SK-N-SH treated with all-trans-retinoic acid at 6 μM for 48 hours (cell line): ENCODE measurements around the gene PIGM.

Experiments
- ATAC-seq: fragments of 200-7000 bp; cut with Tn5 transposase; 3 replicates; pipeline ENCODE4 v1.9.1; 2020; ENCODE audit warnings: mild to moderate bottlenecking, moderate library complexity
- ARNTL ChIP-seq: fragments of 450-650 bp; formaldehyde crosslinking; IDR thresholded peaks from 2 replicates; pipeline ENCODE4 v1.5.0; 2020; ENCODE audit warnings: low read depth, mild to moderate bottlenecking, moderate library complexity, borderline replicate concordance
- BACH2 ChIP-seq: fragments of 250-450 bp; sonication (Bioruptor Pico); IDR thresholded peaks from 2 replicates; pipeline ENCODE4 v1.9.0; 2021; ENCODE audit warnings: mild to moderate bottlenecking, borderline replicate concordance
- CSDC2 ChIP-seq: fragments of 250-450 bp; sonication (Bioruptor Pico); IDR thresholded peaks from 2 replicates; pipeline ENCODE4 v1.5.0; 2020; ENCODE audit warnings: mild to moderate bottlenecking, moderate library complexity
- CSRNP3 ChIP-seq: fragments of 250-450 bp; sonication (Bioruptor Pico); IDR thresholded peaks from 2 replicates; pipeline ENCODE4 v1.5.1; 2021; ENCODE audit warnings: mild to moderate bottlenecking, moderate library complexity
- GLIS3 ChIP-seq: fragments of 250-450 bp; sonication (Bioruptor Pico); IDR thresholded peaks from 2 replicates; pipeline ENCODE4 v1.5.0; 2020; ENCODE audit warnings: mild to moderate bottlenecking, moderate library complexity
- ISL1 ChIP-seq: fragments of 250-450 bp; sonication (Bioruptor Pico); IDR thresholded peaks from 2 replicates; pipeline ENCODE4 v2.1.2; 2022; ENCODE audit warnings: mild to moderate bottlenecking, moderate library complexity
- OSR1 ChIP-seq: fragments of 250-450 bp; sonication (Bioruptor Pico); IDR thresholded peaks from 2 replicates; pipeline ENCODE4 v1.8.0; 2022; ENCODE audit warnings: moderate library complexity, mild to moderate bottlenecking, inconsistent platforms
- PATZ1 ChIP-seq: fragments of 250-450 bp; sonication (Bioruptor Pico); IDR thresholded peaks from 2 replicates; pipeline ENCODE4 v1.8.0; 2020; ENCODE audit warnings: mild to moderate bottlenecking, moderate library complexity, borderline replicate concordance
- POU6F1 ChIP-seq: fragments of 250-450 bp; sonication (Bioruptor Pico); IDR thresholded peaks from 2 replicates; pipeline ENCODE4 v1.8.0; 2021; ENCODE audit warnings: low read depth, mild to moderate bottlenecking, moderate library complexity, borderline replicate concordance
- PPARA ChIP-seq: fragments of 250-450 bp; sonication (Bioruptor Pico); IDR thresholded peaks from 2 replicates; pipeline ENCODE4 v1.5.0; 2020; ENCODE audit warnings: mild to moderate bottlenecking, borderline replicate concordance
- RARB ChIP-seq: fragments of 250-450 bp; sonication (Bioruptor Pico); IDR thresholded peaks from 2 replicates; pipeline ENCODE4 v1.8.0; 2021; ENCODE audit warnings: mild to moderate bottlenecking, moderate library complexity
- SNAI2 ChIP-seq: fragments of 250-450 bp; sonication (Bioruptor Pico); IDR thresholded peaks from 2 replicates; pipeline ENCODE4 v1.5.0; 2020; ENCODE audit warnings: mild to moderate bottlenecking, moderate library complexity
- TCF4 ChIP-seq: fragments of 250-450 bp; sonication (Bioruptor Pico); IDR thresholded peaks from 2 replicates; pipeline ENCODE4 v1.8.0; 2021; ENCODE audit warnings: mild to moderate bottlenecking, moderate library complexity, borderline replicate concordance
- TOX ChIP-seq: fragments of 250-450 bp; sonication (Bioruptor Pico); IDR thresholded peaks from 2 replicates; pipeline ENCODE4 v1.8.0; 2021; ENCODE audit warnings: mild to moderate bottlenecking, moderate library complexity, borderline replicate concordance
- ZC3H10 ChIP-seq: fragments of 250-450 bp; sonication (Bioruptor Pico); IDR thresholded peaks from 2 replicates; pipeline ENCODE4 v1.5.1; 2021; ENCODE audit warnings: mild to moderate bottlenecking, moderate library complexity
- ZFP30 ChIP-seq: fragments of 450-650 bp; formaldehyde crosslinking; IDR thresholded peaks from 2 replicates; pipeline ENCODE4 v1.5.0; 2022; ENCODE audit warnings: mild to moderate bottlenecking, moderate library complexity
- ZNF565 ChIP-seq: fragments of 450-650 bp; formaldehyde crosslinking; conservative IDR thresholded peaks from 2 replicates; pipeline ENCODE4 v1.5.0; 2020; ENCODE audit warnings: low read depth, mild to moderate bottlenecking, moderate library complexity
- ZNF70 ChIP-seq: fragments of 450-650 bp; formaldehyde crosslinking; IDR thresholded peaks from 2 replicates; pipeline ENCODE4 v1.5.0; 2020; ENCODE audit warnings: mild to moderate bottlenecking, moderate library complexity
- ZNF8 ChIP-seq: fragments of 450-650 bp; formaldehyde crosslinking; IDR thresholded peaks from 2 replicates; pipeline ENCODE4 v1.5.0; 2020; ENCODE audit warnings: mild to moderate bottlenecking, moderate library complexity
- TF ChIP-seq, protein P1 (sequence below): fragments of 250-450 bp; sonication (Bioruptor Pico); IDR thresholded peaks from 2 replicates; pipeline ENCODE4 v1.5.1; 2020; ENCODE audit warnings: low read depth, mild to moderate bottlenecking, moderate library complexity
- TF ChIP-seq, protein P2 (sequence below): fragments of 250-450 bp; sonication (Bioruptor Pico); IDR thresholded peaks from 2 replicates; pipeline ENCODE4 v1.5.0; 2020; ENCODE audit warnings: mild to moderate bottlenecking, moderate library complexity

PIGM gene

DNA sequence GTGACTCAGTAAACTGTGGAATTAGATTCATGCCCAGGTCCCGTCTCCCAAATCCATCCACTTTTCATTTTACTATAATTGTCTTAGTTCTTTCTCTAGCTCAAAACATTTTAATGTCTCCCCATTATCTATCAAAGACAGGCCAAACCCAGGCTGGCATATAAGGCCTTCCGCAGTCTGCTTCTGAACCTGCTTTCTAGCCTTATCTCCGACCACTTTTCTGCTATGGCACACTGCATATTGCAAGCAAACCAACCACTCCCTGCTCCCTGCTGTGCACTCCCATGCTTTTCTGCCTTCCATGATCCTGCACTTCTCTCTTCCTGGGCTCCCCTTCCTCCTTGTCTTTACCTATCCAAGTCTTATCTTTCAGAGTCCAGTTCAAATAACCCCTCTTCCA is 17.3 kb upstream of the PIGM start:
- no peak for ATAC-seq
- TF ChIP-seq, protein P1, sequence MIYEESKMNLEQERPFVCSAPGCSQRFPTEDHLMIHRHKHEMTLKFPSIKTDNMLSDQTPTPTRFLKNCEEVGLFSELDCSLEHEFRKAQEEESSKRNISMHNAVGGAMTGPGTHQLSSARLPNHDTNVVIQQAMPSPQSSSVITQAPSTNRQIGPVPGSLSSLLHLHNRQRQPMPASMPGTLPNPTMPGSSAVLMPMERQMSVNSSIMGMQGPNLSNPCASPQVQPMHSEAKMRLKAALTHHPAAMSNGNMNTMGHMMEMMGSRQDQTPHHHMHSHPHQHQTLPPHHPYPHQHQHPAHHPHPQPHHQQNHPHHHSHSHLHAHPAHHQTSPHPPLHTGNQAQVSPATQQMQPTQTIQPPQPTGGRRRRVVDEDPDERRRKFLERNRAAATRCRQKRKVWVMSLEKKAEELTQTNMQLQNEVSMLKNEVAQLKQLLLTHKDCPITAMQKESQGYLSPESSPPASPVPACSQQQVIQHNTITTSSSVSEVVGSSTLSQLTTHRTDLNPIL (CRISPR knock-in tag): no peak
- TF ChIP-seq GLIS3 (CRISPR knock-in tag): no peak

- ATAC-seq: no peak
- TF ChIP-seq PPARA (CRISPR knock-in tag) (no peak), ZC3H10 (CRISPR knock-in tag) (no peak), OSR1 (CRISPR knock-in tag) (no peak), CSDC2 (no peak), RARB (CRISPR knock-in tag) (no peak), ZNF565 (CRISPR knock-in tag) (no peak), TCF4 (no peak), ARNTL (no peak), GLIS3 (CRISPR knock-in tag) (no peak), BACH2 (CRISPR knock-in tag) (no peak), ZNF70 (CRISPR knock-in tag) (no peak), PATZ1 (CRISPR knock-in tag) (no peak), ZNF8 (no peak), ZFP30 (CRISPR knock-in tag) (no peak)
- TF ChIP-seq, protein P1 (CRISPR knock-in tag): no peak
These were observed 16.5 kb upstream of the PIGM start for GRCh38 chr1:160048335-160048734.

- no peak for ATAC-seq
- TF ChIP-seq OSR1 (CRISPR knock-in tag) (no peak), CSRNP3 (CRISPR knock-in tag) (no peak), ISL1 (no peak), TCF4 (no peak), ZFP30 (CRISPR knock-in tag) (no peak), ZC3H10 (CRISPR knock-in tag) (no peak), CSDC2 (no peak), ZNF8 (no peak), TOX (CRISPR knock-in tag) (no peak), PATZ1 (CRISPR knock-in tag) (no peak), POU6F1 (CRISPR knock-in tag) (no peak), RARB (CRISPR knock-in tag) (no peak), ARNTL (no peak), BACH2 (CRISPR knock-in tag) (no peak), SNAI2 (CRISPR knock-in tag) (no peak), PPARA (CRISPR knock-in tag) (no peak)
- TF ChIP-seq, protein P2, sequence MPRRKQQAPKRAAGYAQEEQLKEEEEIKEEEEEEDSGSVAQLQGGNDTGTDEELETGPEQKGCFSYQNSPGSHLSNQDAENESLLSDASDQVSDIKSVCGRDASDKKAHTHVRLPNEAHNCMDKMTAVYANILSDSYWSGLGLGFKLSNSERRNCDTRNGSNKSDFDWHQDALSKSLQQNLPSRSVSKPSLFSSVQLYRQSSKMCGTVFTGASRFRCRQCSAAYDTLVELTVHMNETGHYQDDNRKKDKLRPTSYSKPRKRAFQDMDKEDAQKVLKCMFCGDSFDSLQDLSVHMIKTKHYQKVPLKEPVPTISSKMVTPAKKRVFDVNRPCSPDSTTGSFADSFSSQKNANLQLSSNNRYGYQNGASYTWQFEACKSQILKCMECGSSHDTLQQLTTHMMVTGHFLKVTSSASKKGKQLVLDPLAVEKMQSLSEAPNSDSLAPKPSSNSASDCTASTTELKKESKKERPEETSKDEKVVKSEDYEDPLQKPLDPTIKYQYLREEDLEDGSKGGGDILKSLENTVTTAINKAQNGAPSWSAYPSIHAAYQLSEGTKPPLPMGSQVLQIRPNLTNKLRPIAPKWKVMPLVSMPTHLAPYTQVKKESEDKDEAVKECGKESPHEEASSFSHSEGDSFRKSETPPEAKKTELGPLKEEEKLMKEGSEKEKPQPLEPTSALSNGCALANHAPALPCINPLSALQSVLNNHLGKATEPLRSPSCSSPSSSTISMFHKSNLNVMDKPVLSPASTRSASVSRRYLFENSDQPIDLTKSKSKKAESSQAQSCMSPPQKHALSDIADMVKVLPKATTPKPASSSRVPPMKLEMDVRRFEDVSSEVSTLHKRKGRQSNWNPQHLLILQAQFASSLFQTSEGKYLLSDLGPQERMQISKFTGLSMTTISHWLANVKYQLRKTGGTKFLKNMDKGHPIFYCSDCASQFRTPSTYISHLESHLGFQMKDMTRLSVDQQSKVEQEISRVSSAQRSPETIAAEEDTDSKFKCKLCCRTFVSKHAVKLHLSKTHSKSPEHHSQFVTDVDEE (CRISPR knock-in tag): no peak
These were observed 15.6 kb upstream of the PIGM start for GRCh38 chr1:160047111-160047991.
